Measurements from ENCODE around the gene PHF13.

- TF ChIP-seq POLR2A (IDR thresholded peaks at IDR 0.05) (no peak), POLR2AphosphoS5 (IDR thresholded peaks at IDR 0.05) (no peak)
- TF ChIP-seq, protein P1, sequence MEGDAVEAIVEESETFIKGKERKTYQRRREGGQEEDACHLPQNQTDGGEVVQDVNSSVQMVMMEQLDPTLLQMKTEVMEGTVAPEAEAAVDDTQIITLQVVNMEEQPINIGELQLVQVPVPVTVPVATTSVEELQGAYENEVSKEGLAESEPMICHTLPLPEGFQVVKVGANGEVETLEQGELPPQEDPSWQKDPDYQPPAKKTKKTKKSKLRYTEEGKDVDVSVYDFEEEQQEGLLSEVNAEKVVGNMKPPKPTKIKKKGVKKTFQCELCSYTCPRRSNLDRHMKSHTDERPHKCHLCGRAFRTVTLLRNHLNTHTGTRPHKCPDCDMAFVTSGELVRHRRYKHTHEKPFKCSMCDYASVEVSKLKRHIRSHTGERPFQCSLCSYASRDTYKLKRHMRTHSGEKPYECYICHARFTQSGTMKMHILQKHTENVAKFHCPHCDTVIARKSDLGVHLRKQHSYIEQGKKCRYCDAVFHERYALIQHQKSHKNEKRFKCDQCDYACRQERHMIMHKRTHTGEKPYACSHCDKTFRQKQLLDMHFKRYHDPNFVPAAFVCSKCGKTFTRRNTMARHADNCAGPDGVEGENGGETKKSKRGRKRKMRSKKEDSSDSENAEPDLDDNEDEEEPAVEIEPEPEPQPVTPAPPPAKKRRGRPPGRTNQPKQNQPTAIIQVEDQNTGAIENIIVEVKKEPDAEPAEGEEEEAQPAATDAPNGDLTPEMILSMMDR (IDR thresholded peaks at IDR 0.05) = no peak
These were observed 38.7 kb upstream of the PHF13 start for GRCh38 chr1:6574818-6575217.
